Hepatocyte (in vitro differentiated cells): ENCODE data around the gene LYL1. TPM values are rescaled to one million over a fixed set of nuclear protein-coding genes. Genes with fewer than 3 reads are reported as not detected.

Source experiments
- DNase-seq: peaks from one replicate; pipeline ENCODE4 v3.0.0-alpha.2; 2016; ENCODE audit warnings: low spot score
- H2AFZ ChIP-seq: fragments of 200-600 bp; sonication (generic); 2 replicates; pipeline ENCODE4 v1.6.0; 2016; ENCODE audit warnings: antibody characterized with exemption, mild to moderate bottlenecking
- H3K27ac ChIP-seq: fragments of 200-600 bp; sonication (generic); 2 replicates; pipeline ENCODE4 v1.5.1; 2016; ENCODE audit warnings: mild to moderate bottlenecking
- H3K27me3 ChIP-seq: fragments of 200-600 bp; sonication (generic); 2 replicates; pipeline ENCODE4 v1.6.1; 2016
- H3K36me3 ChIP-seq: fragments of 200-600 bp; sonication (generic); replicated peaks from 2 replicates; pipeline ENCODE4 v1.5.1; 2016; ENCODE audit warnings: low read depth; ENCODE audit not compliant: insufficient read depth
- H3K4me1 ChIP-seq: fragments of 200-600 bp; sonication (generic); 2 replicates; pipeline ENCODE4 v1.5.1; 2016; ENCODE audit warnings: mild to moderate bottlenecking, moderate library complexity; ENCODE audit not compliant: insufficient read depth
- H3K4me2 ChIP-seq: fragments of 200-600 bp; sonication (generic); 2 replicates; pipeline ENCODE4 v1.6.0; 2016
- H3K4me3 ChIP-seq: fragments of 200-600 bp; sonication (generic); 2 replicates; pipeline ENCODE4 v1.5.1; 2016; ENCODE audit warnings: mild to moderate bottlenecking
- H3K79me2 ChIP-seq: fragments of 200-600 bp; sonication (generic); 2 replicates; pipeline ENCODE4 v1.6.0; 2017; ENCODE audit warnings: mild to moderate bottlenecking
- H3K9me2 ChIP-seq: fragments of 200-600 bp; sonication (generic); replicated peaks from 2 replicates; pipeline ENCODE4 v1.6.0; 2017; ENCODE audit warnings: mild to moderate bottlenecking; ENCODE audit not compliant: insufficient read depth
- H3K9me3 ChIP-seq: fragments of 200-600 bp; sonication (generic); 2 replicates; pipeline ENCODE4 v1.5.1; 2016; ENCODE audit warnings: low read depth, mild to moderate bottlenecking
- H4K20me1 ChIP-seq: fragments of 200-600 bp; sonication (generic); 2 replicates; pipeline ENCODE4 v1.6.0; 2016; ENCODE audit warnings: mild to moderate bottlenecking; ENCODE audit not compliant: insufficient read depth, poor library complexity, severe bottlenecking
- EZH2 ChIP-seq: fragments of 200-600 bp; sonication (generic); IDR thresholded peaks from 2 replicates; pipeline ENCODE4 v1.6.1; 2016; ENCODE audit warnings: antibody characterized with exemption, mild to moderate bottlenecking, borderline replicate concordance
- EZH2phosphoT487 ChIP-seq: fragments of 200-600 bp; sonication (generic); IDR thresholded peaks from one replicate; pipeline ENCODE4 v1.6.1; 2018; ENCODE audit warnings: antibody characterized with exemption, mild to moderate bottlenecking, low read depth, moderate library complexity; ENCODE audit not compliant: unreplicated experiment, severe bottlenecking
- WGBS: methylation state at CpG from one replicate; pipeline ENCODE4 v1.1.6; 2016; ENCODE audit warnings: low lambda C conversion rate; ENCODE audit errors: missing lambda C conversion rate; 5-methylcytosine and 5-hydroxymethylcytosine counted together
- polyA plus RNA-seq: library from polyadenylated mRNA; unstranded; fragments of >200 nt; fragmentation: Nextera tagmentation; extraction: Ambion mirVana; gene quantifications from 2 replicates; pipeline ENCODE4 v1.2.1, GENCODE V29; 2016
- total RNA-seq: library from RNA; depleted of rRNA; stranded (reverse); fragments of >200 nt; gene quantifications from 2 replicates; pipeline ENCODE4 v1.2.3, GENCODE V29; 2014
- TF ChIP-seq, protein P1 (sequence below): fragments of 200-600 bp; sonication (generic); IDR thresholded peaks from 2 replicates; pipeline ENCODE4 v1.5.1; 2016; ENCODE audit warnings: antibody characterized with exemption, mild to moderate bottlenecking; ENCODE audit not compliant: poor library complexity

The LYL1 gene
- total and polyA plus RNA-seq, 2 experiments from 2014 or later, result 0.47 to 1.4 TPM

DNA sequence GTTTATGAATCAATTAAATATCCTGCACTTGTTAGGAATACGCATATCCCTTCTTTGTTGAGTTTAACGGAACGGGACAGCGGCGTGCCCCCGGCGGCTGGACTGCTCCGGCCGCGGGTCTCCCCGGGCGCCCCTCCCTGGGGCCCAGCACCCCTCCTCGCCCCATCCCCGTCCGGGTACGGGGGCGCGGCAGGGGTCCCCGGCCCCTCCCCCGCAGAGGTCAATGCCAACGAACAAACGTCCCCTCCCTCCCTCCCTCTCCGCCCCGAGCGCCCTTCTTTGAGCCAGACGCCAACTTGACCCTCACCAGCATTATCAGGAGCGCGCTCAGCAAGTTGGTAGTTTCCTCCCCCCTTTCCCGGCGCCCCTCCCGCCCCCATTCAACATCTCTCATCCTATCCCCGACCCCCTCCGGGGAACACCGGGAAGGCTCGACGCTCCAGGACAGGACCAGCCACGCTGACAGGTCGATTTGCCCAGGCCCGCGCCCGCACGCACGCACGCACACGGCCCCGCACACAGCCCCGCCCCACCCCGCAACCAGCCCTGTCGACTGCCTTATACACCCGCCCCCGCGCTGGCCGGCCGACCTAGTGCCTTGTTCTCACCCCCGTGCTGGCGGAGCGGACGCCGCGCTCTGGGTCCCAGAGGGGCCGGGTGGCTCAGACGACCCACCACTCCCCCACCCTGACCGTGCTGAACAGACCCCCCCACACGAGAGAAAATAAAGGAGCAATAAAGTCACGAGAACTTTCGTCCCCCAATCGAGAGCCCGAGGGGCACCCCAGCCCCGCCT is 5.0 kb downstream of the LYL1 start:
- Histone ChIP-seq H3K9me2 (no peaks in the 10 kb centered on the region), H3K27me3 (peaks cover 68% of the 10 kb centered on the region), H3K79me2 (no peaks in the 10 kb centered on the region), H3K4me2 (peak overlapping the region; percentile 71), H3K4me3 (no peak overlapping the region), H3K9me3 (no peaks in the 10 kb centered on the region), H3K36me3 (no peaks in the 10 kb centered on the region), H4K20me1 (peaks cover 9% of the 10 kb centered on the region), H3K27ac (no peak overlapping the region), H2AFZ (no peak overlapping the region), H3K4me1 (peaks cover 45% of the 10 kb centered on the region)
- 14% methylated on average over 43 of the region's 69 CpGs for WGBS
- DNase-seq, result no peak
- TF ChIP-seq, protein P1, sequence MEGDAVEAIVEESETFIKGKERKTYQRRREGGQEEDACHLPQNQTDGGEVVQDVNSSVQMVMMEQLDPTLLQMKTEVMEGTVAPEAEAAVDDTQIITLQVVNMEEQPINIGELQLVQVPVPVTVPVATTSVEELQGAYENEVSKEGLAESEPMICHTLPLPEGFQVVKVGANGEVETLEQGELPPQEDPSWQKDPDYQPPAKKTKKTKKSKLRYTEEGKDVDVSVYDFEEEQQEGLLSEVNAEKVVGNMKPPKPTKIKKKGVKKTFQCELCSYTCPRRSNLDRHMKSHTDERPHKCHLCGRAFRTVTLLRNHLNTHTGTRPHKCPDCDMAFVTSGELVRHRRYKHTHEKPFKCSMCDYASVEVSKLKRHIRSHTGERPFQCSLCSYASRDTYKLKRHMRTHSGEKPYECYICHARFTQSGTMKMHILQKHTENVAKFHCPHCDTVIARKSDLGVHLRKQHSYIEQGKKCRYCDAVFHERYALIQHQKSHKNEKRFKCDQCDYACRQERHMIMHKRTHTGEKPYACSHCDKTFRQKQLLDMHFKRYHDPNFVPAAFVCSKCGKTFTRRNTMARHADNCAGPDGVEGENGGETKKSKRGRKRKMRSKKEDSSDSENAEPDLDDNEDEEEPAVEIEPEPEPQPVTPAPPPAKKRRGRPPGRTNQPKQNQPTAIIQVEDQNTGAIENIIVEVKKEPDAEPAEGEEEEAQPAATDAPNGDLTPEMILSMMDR, result no peak
- TF ChIP-seq EZH2phosphoT487 (no peak), EZH2 (no peak)

DNA sequence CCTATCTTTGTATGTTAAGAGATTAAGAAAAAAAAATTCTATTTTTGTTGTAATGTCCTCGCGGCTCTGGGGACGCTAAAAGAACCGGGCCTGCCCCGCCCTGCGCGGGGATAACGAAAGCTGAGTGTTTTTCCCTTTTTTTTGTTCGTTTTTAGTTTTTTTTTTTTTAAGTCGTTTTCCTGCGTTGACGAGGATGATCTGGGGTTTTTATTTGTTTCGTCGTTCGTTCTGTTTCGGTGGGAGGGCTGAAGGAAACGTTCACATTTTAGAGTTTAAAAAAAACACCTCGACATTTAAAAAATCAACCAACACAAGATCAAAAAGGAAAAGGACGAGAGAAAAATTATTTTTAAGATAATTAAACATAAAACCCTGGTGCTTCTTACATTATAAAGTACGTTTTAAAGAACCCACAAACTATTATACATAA is 5.6 kb downstream of the LYL1 start:
- H3K27ac ChIP-seq, result no peak overlapping the region
- no peak overlapping the region for H3K4me2 ChIP-seq
- H3K79me2 ChIP-seq, result no peaks in the 10 kb centered on the region
- DNase-seq, result no peak
- TF ChIP-seq, protein P1, result no peak
- TF ChIP-seq EZH2phosphoT487 (no peak), EZH2 (peak; percentile 30)
- H3K9me2 ChIP-seq, result no peaks in the 10 kb centered on the region
- H2AFZ ChIP-seq, result no peak overlapping the region
- H3K27me3 ChIP-seq, result peaks cover 68% of the 10 kb centered on the region
- H4K20me1 ChIP-seq, result peaks cover 9% of the 10 kb centered on the region
- WGBS, result 28% methylated on average over 20 of the region's 20 CpGs
- H3K9me3 ChIP-seq, result no peaks in the 10 kb centered on the region
- no peaks in the 10 kb centered on the region for H3K36me3 ChIP-seq
- H3K4me1 ChIP-seq, result peaks cover 45% of the 10 kb centered on the region
- no peak overlapping the region for H3K4me3 ChIP-seq

DNA sequence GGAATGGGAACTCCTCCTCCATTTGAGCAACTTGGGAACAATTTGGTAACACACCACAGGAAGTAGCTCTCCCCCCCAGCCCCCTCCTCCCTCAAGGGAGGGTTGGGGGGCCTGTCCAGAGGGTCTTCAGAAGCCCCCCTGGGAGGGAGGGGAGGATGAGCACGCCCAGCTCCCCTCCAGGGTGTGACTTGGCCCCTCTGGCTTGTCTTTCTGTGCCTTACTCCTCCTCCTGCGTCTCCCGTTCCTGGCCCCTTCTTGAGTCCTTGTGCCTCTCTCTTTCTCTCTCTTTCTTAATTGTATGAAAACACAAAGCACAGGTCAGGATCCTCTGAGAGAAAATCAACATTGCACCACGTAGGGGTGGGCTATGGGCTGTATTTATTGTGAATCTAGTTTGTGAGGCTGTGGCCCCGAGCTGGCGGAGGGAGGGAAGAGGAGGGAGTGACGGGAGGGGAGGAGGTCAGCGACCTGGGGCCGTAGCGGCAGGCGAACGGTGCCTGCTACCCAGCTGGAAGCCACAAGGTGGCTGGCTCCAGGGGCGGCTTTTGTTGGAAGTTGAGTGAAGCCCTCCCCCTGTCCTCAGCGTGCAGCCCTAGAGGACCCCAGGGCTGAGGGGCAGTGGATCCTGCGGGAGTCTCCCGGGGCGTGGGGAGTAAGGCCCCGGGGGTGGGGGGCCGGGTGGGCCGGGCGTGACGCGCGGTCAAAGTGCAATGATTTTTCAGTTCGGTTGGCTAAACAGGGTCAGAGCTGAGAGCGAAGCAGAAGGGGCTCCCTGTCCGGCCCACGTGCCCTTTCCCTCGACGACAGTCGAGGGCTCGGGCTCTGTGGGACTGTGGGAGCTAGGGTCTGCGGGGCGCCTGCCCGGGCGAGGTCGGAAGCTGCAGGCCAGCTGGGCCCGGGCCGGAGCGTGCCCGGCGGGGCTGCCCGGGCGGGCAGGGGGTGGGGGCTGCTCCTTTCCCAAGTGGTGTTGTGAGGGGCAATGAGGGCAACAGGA is 6.4 kb downstream of the LYL1 start:
- peaks cover 9% of the 10 kb centered on the region for H4K20me1 ChIP-seq
- H3K9me2 ChIP-seq, result no peaks in the 10 kb centered on the region
- no peak overlapping the region for H2AFZ ChIP-seq
- H3K27ac ChIP-seq, result no peak overlapping the region
- H3K4me2 ChIP-seq, result peak overlapping the region; percentile 49
- DNase-seq, result peak; percentile 65
- no peaks in the 10 kb centered on the region for H3K9me3 ChIP-seq
- no peaks in the 10 kb centered on the region for H3K79me2 ChIP-seq
- peaks cover 50% of the 10 kb centered on the region for H3K4me1 ChIP-seq
- no peaks in the 10 kb centered on the region for H3K36me3 ChIP-seq
- TF ChIP-seq EZH2, result peak; percentile 26
- peak; percentile 53 for TF ChIP-seq EZH2phosphoT487
- TF ChIP-seq, protein P1, result peak; percentile 14
- no peak overlapping the region for H3K4me3 ChIP-seq
- peaks cover 68% of the 10 kb centered on the region for H3K27me3 ChIP-seq
- 35% methylated on average over 29 of the region's 44 CpGs for WGBS
